Measurements from ENCODE around the gene P2RX4. TPM values are rescaled to one million over a fixed set of nuclear protein-coding genes. Genes with fewer than 3 reads are reported as not detected.

The P2RX4 gene
- total and polyA plus RNA-seq, 2 of the 8 experiments (the other 6 are each of a cell fraction or from before 2014, with no cell fraction given) = 9.5 to 12.2 TPM

- no peak for FAIRE-seq
- 92% methylated on average over 16 of the region's 16 CpGs; no CpG with 5 or more reads in 1 of the 2 experiments for WGBS, 2 experiments (ENCODE audit: extremely low coverage in 1 of 2, insufficient coverage in 1 of 2, insufficient read length in 1 of 2, insufficient replicate concordance in 2 of 2, low coverage in 1 of 2, low lambda C conversion rate in 2 of 2, missing lambda C conversion rate in 1 of 2)
Observed at GRCh38 chr12:121175383-121176119, 34.4 kb upstream of the P2RX4 start.

More at GRCh38 chr12:121175383-121176119, 34.4 kb upstream of the P2RX4 start:
- no peak overlapping the region for H2AFZ ChIP-seq (ENCODE audit: low read length)
- no peak overlapping the region for H3K4me3 ChIP-seq (ENCODE audit: extremely low read depth in 1 of 4, insufficient read depth in 2 of 4, low read depth in 3 of 4, low read length in 4 of 4)
- TF ChIP-seq CBX8 (IDR thresholded peaks at IDR 0.05; ENCODE audit: borderline replicate concordance, low read depth, low read length) (no peak), TCF12 (IDR thresholded peaks at IDR 0.05; ENCODE audit: low read depth, low read length) (no peak), MAX (IDR thresholded peaks at IDR 0.05) (no peak), SIN3A (conservative IDR thresholded peaks at IDR 0.05 in 1 of 2, IDR thresholded peaks at IDR 0.05 in 1 of 2; ENCODE audit: low read depth in 1 of 2, low read length in 2 of 2) (no peak), FOSL1 (IDR thresholded peaks at IDR 0.05; ENCODE audit: insufficient read depth, low read depth, low read length) (no peak), BCL11A (IDR thresholded peaks at IDR 0.05; ENCODE audit: low read depth in 2 of 2, low read length in 2 of 2) (no peak), ATF3 (IDR thresholded peaks at IDR 0.05; ENCODE audit: insufficient read depth, low read depth, low read length) (no peak)
- POLR2A ChIA-PET (ENCODE audit: partially characterized antibody) = interaction anchor here (0.6 kb wide), 1 partner anchor 33 kb away, joined by 3 read pairs; no protein-coding TSS in a partner anchor
- H4K5ac ChIP-seq (ENCODE audit: insufficient read length, low read depth, low read length) = no peak overlapping the region
- no peak overlapping the region for H3K23ac ChIP-seq (ENCODE audit: insufficient read length)
- H4K20me1 ChIP-seq (replicated peaks in 1 of 2; ENCODE audit: control insufficient read depth in 1 of 2, insufficient read depth in 2 of 2, low read length in 2 of 2) = no peaks in the 10 kb centered on the region
- no peak overlapping the region for H3K4ac ChIP-seq (replicated peaks; ENCODE audit: insufficient read length, low read depth, low read length)
- H3K79me2 ChIP-seq (ENCODE audit: control insufficient read depth in 1 of 2, insufficient read depth in 2 of 2, low read length in 2 of 2) = no peaks in the 10 kb centered on the region
- no peak overlapping the region for H4K8ac ChIP-seq (ENCODE audit: extremely low read depth, insufficient read depth, low read length)
- H3K14ac ChIP-seq (ENCODE audit: insufficient read length) = no peak overlapping the region
- no peaks in the 10 kb centered on the region for H3K36me3 ChIP-seq (ENCODE audit: control insufficient read depth in 2 of 4, insufficient read depth in 4 of 4, low read length in 3 of 4)
- no peak overlapping the region for H2BK15ac ChIP-seq (ENCODE audit: low read length)
- H3K18ac ChIP-seq (ENCODE audit: extremely low read depth, low read length) = no peak overlapping the region
- H4K91ac ChIP-seq (replicated peaks; ENCODE audit: insufficient read length, low read length) = no peak overlapping the region
- CTCF ChIA-PET (ENCODE audit: partially characterized antibody) = interaction anchor here (1.1 to 1.5 kb wide), 4 partner anchors 16 to 171 kb away, joined by 3 to 6 read pairs (median 4); no protein-coding TSS in a partner anchor
- H3K4me1 ChIP-seq (replicated peaks in 1 of 4; ENCODE audit: control insufficient read depth in 3 of 4, insufficient read depth in 4 of 4, low read length in 3 of 4) = no peaks in the 10 kb centered on the region
- no peaks in the 10 kb centered on the region for H3K23me2 ChIP-seq (ENCODE audit: low read depth, low read length)
- H2BK120ac ChIP-seq (replicated peaks; ENCODE audit: low read depth, low read length) = no peak overlapping the region
- no peak overlapping the region for H2BK20ac ChIP-seq (ENCODE audit: low read length)
- H3K79me1 ChIP-seq (ENCODE audit: low read depth, low read length) = no peaks in the 10 kb centered on the region
- H3K56ac ChIP-seq (replicated peaks; ENCODE audit: insufficient read length, low read depth, low read length) = no peak overlapping the region
- H3K27me3 ChIP-seq (replicated peaks in 1 of 4; ENCODE audit: control insufficient read depth in 3 of 4, extremely low read depth in 1 of 4, insufficient read depth in 3 of 4, low read length in 3 of 4) = no peaks in the 10 kb centered on the region
- no peak overlapping the region for H2BK12ac ChIP-seq (ENCODE audit: low read depth, low read length)
- H2AK5ac ChIP-seq (ENCODE audit: low read depth, low read length) = no peak overlapping the region
- H3K4me2 ChIP-seq (ENCODE audit: insufficient read depth in 1 of 2, low read depth in 2 of 2, low read length in 2 of 2) = no peak overlapping the region
- no peak overlapping the region for H2BK5ac ChIP-seq (ENCODE audit: low read depth, low read length)
- no peaks in the 10 kb centered on the region for H3K9me3 ChIP-seq (ENCODE audit: insufficient read depth in 2 of 2, low read depth in 1 of 2, low read length in 1 of 2)
- no peak overlapping the region for H3K27ac ChIP-seq (ENCODE audit: low read depth, low read length)
- H3K9ac ChIP-seq (replicated peaks in 1 of 4; ENCODE audit: extremely low read depth in 1 of 4, low read depth in 3 of 4, low read length in 3 of 4) = no peak overlapping the region
- DNase-seq (ENCODE audit: low read depth in 1 of 2, low spot score in 2 of 2) = no peak
